ENCODE measurements around the gene NOL11.

The NOL11 gene

DNA sequence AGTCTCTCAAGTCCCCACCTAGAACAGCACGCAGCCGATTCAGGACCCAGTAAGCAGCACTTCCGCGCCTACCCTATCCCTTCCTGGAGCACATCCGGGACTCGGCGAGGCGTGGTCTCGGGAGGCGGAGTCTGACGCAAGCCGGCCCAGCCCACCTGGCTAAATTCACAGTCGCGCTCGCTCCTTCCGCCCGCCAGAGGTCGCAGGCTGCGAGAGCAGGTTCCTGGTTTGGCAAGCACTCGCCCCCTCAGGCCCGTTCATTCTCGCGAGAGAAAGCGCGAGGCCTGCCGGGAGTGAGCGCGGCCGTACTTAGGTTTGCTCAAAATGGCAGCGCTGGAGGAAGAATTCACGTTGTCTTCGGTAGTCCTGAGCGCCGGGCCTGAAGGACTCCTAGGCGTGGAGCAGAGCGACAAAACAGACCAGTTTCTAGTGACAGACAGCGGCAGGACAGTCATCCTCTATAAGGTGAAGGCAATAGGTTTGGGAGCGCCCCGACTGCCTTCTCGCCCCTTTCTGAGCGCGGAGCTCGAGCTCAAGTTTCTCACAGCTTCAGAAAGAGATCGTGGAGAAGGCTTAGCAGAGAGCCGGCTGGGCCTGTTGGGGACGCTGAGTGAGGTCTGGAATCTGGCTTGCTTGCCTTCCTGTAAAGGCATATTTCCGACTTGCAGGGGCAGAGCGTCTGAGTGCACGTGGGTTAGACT, at the start of gene NOL11:
Gene NOL11, plus strand, starts transcription at position 313 of the 701 bp plus-strand sequence. Its CDS starts 12 bp downstream, at position 325.
- DNase-seq (ENCODE audit: low spot score): peak; percentile 95
- TF ChIP-seq, protein P1, sequence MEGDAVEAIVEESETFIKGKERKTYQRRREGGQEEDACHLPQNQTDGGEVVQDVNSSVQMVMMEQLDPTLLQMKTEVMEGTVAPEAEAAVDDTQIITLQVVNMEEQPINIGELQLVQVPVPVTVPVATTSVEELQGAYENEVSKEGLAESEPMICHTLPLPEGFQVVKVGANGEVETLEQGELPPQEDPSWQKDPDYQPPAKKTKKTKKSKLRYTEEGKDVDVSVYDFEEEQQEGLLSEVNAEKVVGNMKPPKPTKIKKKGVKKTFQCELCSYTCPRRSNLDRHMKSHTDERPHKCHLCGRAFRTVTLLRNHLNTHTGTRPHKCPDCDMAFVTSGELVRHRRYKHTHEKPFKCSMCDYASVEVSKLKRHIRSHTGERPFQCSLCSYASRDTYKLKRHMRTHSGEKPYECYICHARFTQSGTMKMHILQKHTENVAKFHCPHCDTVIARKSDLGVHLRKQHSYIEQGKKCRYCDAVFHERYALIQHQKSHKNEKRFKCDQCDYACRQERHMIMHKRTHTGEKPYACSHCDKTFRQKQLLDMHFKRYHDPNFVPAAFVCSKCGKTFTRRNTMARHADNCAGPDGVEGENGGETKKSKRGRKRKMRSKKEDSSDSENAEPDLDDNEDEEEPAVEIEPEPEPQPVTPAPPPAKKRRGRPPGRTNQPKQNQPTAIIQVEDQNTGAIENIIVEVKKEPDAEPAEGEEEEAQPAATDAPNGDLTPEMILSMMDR (IDR thresholded peaks at IDR 0.05; ENCODE audit: extremely low read depth, insufficient read depth, missing control alignments): peak; percentile 89
- in situ Hi-C loops (cut with MboI; ENCODE audit: low pct_unique_long_range_greater_than_20kb, low sequenced_read_pairs, unreplicated experiment): no loop called here

DNA sequence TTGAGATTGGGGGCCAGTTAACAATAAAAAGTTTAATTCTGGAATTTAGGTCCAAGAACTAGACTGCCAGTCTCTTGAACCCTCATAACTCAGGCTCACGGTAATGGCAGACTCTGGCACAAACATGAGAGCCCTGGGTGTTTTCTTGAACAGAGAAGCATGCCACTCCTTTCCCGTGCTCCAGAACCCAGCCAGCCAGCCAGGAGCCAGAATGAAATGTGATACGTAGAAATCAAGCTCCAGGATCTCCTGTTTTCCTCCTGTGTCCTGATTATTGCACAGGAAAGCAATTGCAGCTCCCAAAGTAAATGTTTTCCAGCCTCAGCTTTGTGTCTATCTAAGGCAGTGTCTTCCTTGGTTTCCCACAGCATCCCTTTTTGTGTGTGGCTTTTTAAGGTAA, 46.2 kb upstream of the NOL11 start:
- DNase-seq (ENCODE audit: low spot score): no peak
- TF ChIP-seq, protein P1 (IDR thresholded peaks at IDR 0.05; ENCODE audit: extremely low read depth, insufficient read depth, missing control alignments): no peak
- in situ Hi-C loops (cut with MboI; ENCODE audit: low pct_unique_long_range_greater_than_20kb, low sequenced_read_pairs, unreplicated experiment): no loop called here

DNA sequence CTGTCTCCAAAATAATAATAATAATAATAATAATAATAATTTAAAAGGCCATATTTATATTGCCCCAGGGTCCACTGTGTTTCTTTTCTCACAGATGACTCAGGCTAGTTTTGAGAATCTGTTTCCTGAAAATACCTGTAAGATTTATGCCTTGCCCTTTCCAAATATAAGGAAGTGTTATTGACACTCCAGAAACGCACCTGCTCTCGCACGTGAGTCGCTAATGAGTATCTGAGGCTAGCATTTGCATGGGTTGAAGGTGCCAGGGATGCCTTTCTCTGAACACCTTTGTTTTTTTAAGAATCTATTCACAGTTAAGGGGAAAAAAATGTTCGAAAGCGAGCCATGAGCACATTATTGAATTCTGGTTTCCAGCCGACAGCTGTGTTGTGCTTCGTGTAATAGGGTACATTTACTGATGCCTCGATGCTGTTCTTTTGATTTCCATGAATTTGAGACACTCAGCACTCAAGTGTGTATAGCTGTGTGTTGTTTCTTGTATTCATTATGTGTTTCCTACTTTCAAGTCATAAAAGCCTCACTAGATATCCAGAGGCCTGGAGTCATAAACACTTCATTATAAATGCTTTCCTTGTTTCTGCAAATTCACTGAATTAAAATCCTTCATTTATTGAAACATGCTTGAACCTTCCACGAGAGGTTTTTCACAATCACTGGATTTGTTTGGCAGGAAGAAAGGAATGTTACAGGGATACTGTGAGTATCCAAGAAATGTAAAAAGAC, 45.0 kb upstream of the NOL11 start:
- in situ Hi-C loops (cut with MboI; ENCODE audit: low pct_unique_long_range_greater_than_20kb, low sequenced_read_pairs, unreplicated experiment): no loop called here
- TF ChIP-seq, protein P1 (IDR thresholded peaks at IDR 0.05; ENCODE audit: extremely low read depth, insufficient read depth, missing control alignments): no peak
- DNase-seq (ENCODE audit: low spot score): no peak

DNA sequence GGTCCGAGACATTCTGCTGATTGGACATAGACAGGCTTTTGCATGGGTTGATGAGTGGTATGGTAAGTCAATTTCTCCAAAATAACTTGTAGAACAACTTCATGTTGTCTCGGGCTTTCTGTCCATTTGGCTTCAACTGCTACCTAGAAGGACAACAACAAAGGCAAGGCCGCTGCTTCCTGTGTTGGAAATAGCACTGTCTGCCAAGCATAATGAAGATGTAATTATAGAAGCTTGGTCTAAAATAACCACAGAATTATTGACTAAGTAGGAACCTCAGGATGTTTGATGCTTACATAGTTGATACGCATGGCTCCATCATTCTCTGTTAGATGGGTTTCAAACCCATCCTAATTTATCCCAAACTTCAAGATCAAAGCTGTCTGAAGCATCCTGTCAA, 42.3 kb upstream of the NOL11 start:
- no peak for DNase-seq (ENCODE audit: low spot score)
- in situ Hi-C loops (cut with MboI; ENCODE audit: low pct_unique_long_range_greater_than_20kb, low sequenced_read_pairs, unreplicated experiment): no loop called here
- TF ChIP-seq, protein P1 (IDR thresholded peaks at IDR 0.05; ENCODE audit: extremely low read depth, insufficient read depth, missing control alignments): no peak

DNA sequence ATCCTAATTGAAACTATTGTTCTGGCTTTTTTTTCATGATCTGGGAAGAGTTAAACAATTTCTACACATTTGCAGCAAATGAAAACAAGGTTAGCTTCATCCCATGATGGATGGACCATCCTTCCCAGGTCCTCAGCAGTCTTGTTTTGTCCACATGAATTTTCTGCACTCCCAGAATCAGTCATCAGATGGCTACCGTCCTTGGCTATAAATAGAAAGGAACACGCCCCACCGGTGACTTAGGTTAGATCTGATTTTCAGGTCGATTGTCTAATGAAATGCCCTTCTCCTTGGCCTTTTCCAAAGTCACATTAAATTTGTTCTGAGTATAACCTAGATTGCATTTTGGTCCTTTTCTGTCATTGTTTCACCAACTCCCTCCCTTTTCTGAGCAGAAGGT, 41.4 kb upstream of the NOL11 start:
- TF ChIP-seq, protein P1 (IDR thresholded peaks at IDR 0.05; ENCODE audit: extremely low read depth, insufficient read depth, missing control alignments): no peak
- in situ Hi-C loops (cut with MboI; ENCODE audit: low pct_unique_long_range_greater_than_20kb, low sequenced_read_pairs, unreplicated experiment): no loop called here
- DNase-seq (ENCODE audit: low spot score): no peak

DNA sequence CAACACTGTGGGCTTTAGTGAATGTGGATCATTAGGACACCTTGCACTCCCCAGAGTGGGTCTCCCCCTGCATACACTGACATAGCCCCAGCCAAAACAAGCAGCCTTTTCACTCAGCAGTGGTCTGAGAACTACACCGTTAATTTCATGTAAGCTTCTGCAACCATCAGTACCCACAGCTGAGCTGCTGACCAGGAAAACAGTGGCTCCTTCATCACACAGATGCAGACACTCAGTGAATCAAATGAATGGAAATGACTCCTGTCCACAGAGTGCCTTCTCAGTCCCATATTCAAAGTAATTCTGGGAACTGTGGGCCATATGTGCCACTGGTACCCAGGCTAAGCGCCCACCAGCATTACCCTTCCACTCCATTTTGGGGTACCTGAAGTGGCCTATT, 39.3 kb upstream of the NOL11 start:
- in situ Hi-C loops (cut with MboI; ENCODE audit: low pct_unique_long_range_greater_than_20kb, low sequenced_read_pairs, unreplicated experiment): no loop called here
- DNase-seq (ENCODE audit: low spot score): no peak
- TF ChIP-seq, protein P1 (IDR thresholded peaks at IDR 0.05; ENCODE audit: extremely low read depth, insufficient read depth, missing control alignments): no peak
